ENCODE measurements around the gene MATN1. TPM values are rescaled to one million over a fixed set of nuclear protein-coding genes. Genes with fewer than 3 reads are reported as not detected.

The MATN1 gene
- polyA plus RNA-seq, 1 donor from 2014 or later: 0.22 TPM

- Histone ChIP-seq H3K27ac (ENCODE audit: low read length) (no peak overlapping the region), H3K36me3 (ENCODE audit: insufficient read depth, low read length) (no peaks in the 10 kb centered on the region), H3K4me2 (ENCODE audit: low read length) (no peak overlapping the region), H3K9me2 (ENCODE audit: insufficient read depth, low read length) (no peaks in the 10 kb centered on the region), H3K4me3 (ENCODE audit: low read length) (no peak overlapping the region), H3K9ac (ENCODE audit: low read length) (no peak overlapping the region), H2AFZ (ENCODE audit: low read depth, low read length) (no peak overlapping the region), H3F3A (ENCODE audit: insufficient read depth, low read length, poor library complexity, severe bottlenecking) (no peaks in the 10 kb centered on the region), H3K9me3 (ENCODE audit: low read length) (no peaks in the 10 kb centered on the region), H3K27me3 (ENCODE audit: insufficient read depth, low read depth, low read length) (peaks cover 13% of the 10 kb centered on the region), H4K20me1 (ENCODE audit: insufficient read depth) (no peaks in the 10 kb centered on the region), H3K79me2 (replicated peaks; ENCODE audit: insufficient read depth, low read length) (no peaks in the 10 kb centered on the region)
- TF ChIP-seq SMC3 (conservative IDR thresholded peaks at IDR 0.05; ENCODE audit: poor library complexity): no peak
- TF ChIP-seq MXI1 (conservative IDR thresholded peaks at IDR 0.05; ENCODE audit: poor library complexity, severe bottlenecking): no peak
- TF ChIP-seq EZH2 (IDR thresholded peaks at IDR 0.05; ENCODE audit: borderline replicate concordance, insufficient read depth, low read length, poor library complexity, severe bottlenecking): no peak
- no peak for TF ChIP-seq RAD21 (conservative IDR thresholded peaks at IDR 0.05)
- TF ChIP-seq TAF1 (IDR thresholded peaks at IDR 0.05; ENCODE audit: low read depth): no peak
- TF ChIP-seq POLR2AphosphoS5 (IDR thresholded peaks at IDR 0.05): no peak
- TF ChIP-seq, protein P1, sequence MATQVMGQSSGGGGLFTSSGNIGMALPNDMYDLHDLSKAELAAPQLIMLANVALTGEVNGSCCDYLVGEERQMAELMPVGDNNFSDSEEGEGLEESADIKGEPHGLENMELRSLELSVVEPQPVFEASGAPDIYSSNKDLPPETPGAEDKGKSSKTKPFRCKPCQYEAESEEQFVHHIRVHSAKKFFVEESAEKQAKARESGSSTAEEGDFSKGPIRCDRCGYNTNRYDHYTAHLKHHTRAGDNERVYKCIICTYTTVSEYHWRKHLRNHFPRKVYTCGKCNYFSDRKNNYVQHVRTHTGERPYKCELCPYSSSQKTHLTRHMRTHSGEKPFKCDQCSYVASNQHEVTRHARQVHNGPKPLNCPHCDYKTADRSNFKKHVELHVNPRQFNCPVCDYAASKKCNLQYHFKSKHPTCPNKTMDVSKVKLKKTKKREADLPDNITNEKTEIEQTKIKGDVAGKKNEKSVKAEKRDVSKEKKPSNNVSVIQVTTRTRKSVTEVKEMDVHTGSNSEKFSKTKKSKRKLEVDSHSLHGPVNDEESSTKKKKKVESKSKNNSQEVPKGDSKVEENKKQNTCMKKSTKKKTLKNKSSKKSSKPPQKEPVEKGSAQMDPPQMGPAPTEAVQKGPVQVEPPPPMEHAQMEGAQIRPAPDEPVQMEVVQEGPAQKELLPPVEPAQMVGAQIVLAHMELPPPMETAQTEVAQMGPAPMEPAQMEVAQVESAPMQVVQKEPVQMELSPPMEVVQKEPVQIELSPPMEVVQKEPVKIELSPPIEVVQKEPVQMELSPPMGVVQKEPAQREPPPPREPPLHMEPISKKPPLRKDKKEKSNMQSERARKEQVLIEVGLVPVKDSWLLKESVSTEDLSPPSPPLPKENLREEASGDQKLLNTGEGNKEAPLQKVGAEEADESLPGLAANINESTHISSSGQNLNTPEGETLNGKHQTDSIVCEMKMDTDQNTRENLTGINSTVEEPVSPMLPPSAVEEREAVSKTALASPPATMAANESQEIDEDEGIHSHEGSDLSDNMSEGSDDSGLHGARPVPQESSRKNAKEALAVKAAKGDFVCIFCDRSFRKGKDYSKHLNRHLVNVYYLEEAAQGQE (IDR thresholded peaks at IDR 0.05; ENCODE audit: borderline replicate concordance): no peak
- no peak for TF ChIP-seq CTCF (IDR thresholded peaks at IDR 0.05; ENCODE audit: poor library complexity, severe bottlenecking)
- TF ChIP-seq EP300 (conservative IDR thresholded peaks at IDR 0.05; ENCODE audit: poor library complexity, severe bottlenecking): no peak
These were observed 43.0 kb downstream of the MATN1 start for GRCh38 chr1:30680429-30680828.

GRCh38 chr1:30679976-30680305, 43.4 kb downstream of the MATN1 start:
- Histone ChIP-seq H3K27ac (ENCODE audit: low read length) (no peak overlapping the region), H3K79me2 (replicated peaks; ENCODE audit: insufficient read depth, low read length) (no peaks in the 10 kb centered on the region), H3K9ac (ENCODE audit: low read length) (no peak overlapping the region), H3K9me2 (ENCODE audit: insufficient read depth, low read length) (no peaks in the 10 kb centered on the region), H4K20me1 (ENCODE audit: insufficient read depth) (no peaks in the 10 kb centered on the region), H3K27me3 (ENCODE audit: insufficient read depth, low read depth, low read length) (peaks cover 9% of the 10 kb centered on the region), H3K4me2 (ENCODE audit: low read length) (no peak overlapping the region), H3K9me3 (ENCODE audit: low read length) (no peaks in the 10 kb centered on the region), H2AFZ (ENCODE audit: low read depth, low read length) (no peak overlapping the region), H3K36me3 (ENCODE audit: insufficient read depth, low read length) (no peaks in the 10 kb centered on the region), H3K4me3 (ENCODE audit: low read length) (no peak overlapping the region), H3F3A (ENCODE audit: insufficient read depth, low read length, poor library complexity, severe bottlenecking) (no peaks in the 10 kb centered on the region)
- TF ChIP-seq, protein P1 (IDR thresholded peaks at IDR 0.05; ENCODE audit: borderline replicate concordance): no peak
- no peak for TF ChIP-seq EP300 (conservative IDR thresholded peaks at IDR 0.05; ENCODE audit: poor library complexity, severe bottlenecking)
- no peak for TF ChIP-seq TAF1 (IDR thresholded peaks at IDR 0.05; ENCODE audit: low read depth)
- no peak for TF ChIP-seq POLR2AphosphoS5 (IDR thresholded peaks at IDR 0.05)
- TF ChIP-seq RAD21 (conservative IDR thresholded peaks at IDR 0.05): no peak
- no peak for TF ChIP-seq CTCF (IDR thresholded peaks at IDR 0.05; ENCODE audit: poor library complexity, severe bottlenecking)
- no peak for TF ChIP-seq MXI1 (conservative IDR thresholded peaks at IDR 0.05; ENCODE audit: poor library complexity, severe bottlenecking)
- TF ChIP-seq SMC3 (conservative IDR thresholded peaks at IDR 0.05; ENCODE audit: poor library complexity): no peak
- no peak for TF ChIP-seq EZH2 (IDR thresholded peaks at IDR 0.05; ENCODE audit: borderline replicate concordance, insufficient read depth, low read length, poor library complexity, severe bottlenecking)

All from neural cell (in vitro differentiated cells).